Mesodermal cell (in vitro differentiated cells): ENCODE results near the gene RPL22.
A peak's percentile ranks its signal among the peaks of the same experiment; 100 is the strongest.

ENCODE experiments used
- H3K27ac ChIP-seq: 2 replicates; pipeline ENCODE4 v1.7.0; 2013; ENCODE audit warnings: mild to moderate bottlenecking, low read depth, low read length, moderate library complexity; ENCODE audit not compliant: severe bottlenecking
- H3K36me3 ChIP-seq: 2 replicates; pipeline ENCODE4 v1.7.1; 2013; ENCODE audit warnings: mild to moderate bottlenecking, low read length, moderate library complexity; ENCODE audit not compliant: control insufficient read depth, insufficient read depth
- H3K4me1 ChIP-seq: one replicate; pipeline ENCODE4 v1.7.1; 2013; ENCODE audit warnings: mild to moderate bottlenecking, low read length; ENCODE audit not compliant: insufficient read depth, control insufficient read depth, poor library complexity, severe bottlenecking
- H3K4me3 ChIP-seq: 2 replicates; pipeline ENCODE4 v1.7.0; 2013; ENCODE audit warnings: low read length, control low read depth, mild to moderate bottlenecking; ENCODE audit not compliant: insufficient read depth, poor library complexity, severe bottlenecking; ENCODE audit errors: extremely low read depth
- H3K9me3 ChIP-seq: 2 replicates; pipeline ENCODE4 v1.7.1; 2013; ENCODE audit warnings: mild to moderate bottlenecking, low read length, moderate library complexity; ENCODE audit not compliant: control insufficient read depth
- WGBS, 2 experiments: methylation state at CpG; one replicate each; pipeline ENCODE4 v1.1.5; 2013; ENCODE audit warnings: missing lambda C conversion rate in 2 of 2; ENCODE audit not compliant: insufficient coverage in 2 of 2; 5-methylcytosine and 5-hydroxymethylcytosine counted together

RPL22 gene

DNA sequence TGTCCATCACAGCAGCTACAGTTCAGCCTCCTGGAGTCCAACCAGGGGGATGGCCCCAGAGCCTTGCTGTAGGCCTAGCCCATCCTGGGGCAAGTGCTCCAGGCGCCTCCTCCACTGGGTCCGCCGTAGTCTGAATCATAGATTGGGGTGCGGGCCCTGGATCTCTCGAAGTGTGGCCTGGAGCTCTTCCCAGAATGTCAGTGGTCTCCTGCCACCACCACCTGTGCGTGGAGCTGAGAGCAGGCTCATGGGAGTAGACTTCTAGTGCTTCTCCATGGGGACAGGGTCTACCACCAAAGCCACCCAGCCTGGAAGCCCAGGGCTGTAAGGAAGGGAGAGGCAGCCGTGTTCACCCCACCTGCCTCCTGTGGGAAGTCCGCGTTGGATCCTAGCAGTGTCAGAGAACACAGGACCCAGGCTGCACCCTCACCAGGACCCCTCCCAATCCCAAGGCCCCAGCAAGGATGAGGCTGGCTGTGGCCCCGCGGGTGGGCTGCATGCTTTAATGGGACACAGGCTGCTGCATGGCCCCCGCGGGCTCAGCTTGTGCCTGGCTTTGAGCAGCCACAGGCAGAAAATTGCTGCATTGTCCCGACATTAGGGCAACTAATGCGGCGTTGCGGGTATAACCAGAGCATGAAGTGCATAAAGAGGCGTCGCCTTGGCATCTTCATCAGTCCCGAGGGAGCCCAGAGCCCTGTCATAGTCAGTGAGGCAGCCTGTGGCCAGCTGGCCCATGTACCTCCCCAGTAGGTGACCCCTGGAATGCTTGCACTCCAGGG, 43.8 kb upstream of the RPL22 start:
- Histone ChIP-seq H3K4me3 (no peak overlapping the region), H3K36me3 (no peaks in the 10 kb centered on the region), H3K27ac (no peak overlapping the region), H3K9me3 (no peaks in the 10 kb centered on the region), H3K4me1 (no peaks in the 10 kb centered on the region)
- WGBS, 2 experiments = 43 to 47% methylated on average over 19 to 20 of the region's 20 CpGs

DNA sequence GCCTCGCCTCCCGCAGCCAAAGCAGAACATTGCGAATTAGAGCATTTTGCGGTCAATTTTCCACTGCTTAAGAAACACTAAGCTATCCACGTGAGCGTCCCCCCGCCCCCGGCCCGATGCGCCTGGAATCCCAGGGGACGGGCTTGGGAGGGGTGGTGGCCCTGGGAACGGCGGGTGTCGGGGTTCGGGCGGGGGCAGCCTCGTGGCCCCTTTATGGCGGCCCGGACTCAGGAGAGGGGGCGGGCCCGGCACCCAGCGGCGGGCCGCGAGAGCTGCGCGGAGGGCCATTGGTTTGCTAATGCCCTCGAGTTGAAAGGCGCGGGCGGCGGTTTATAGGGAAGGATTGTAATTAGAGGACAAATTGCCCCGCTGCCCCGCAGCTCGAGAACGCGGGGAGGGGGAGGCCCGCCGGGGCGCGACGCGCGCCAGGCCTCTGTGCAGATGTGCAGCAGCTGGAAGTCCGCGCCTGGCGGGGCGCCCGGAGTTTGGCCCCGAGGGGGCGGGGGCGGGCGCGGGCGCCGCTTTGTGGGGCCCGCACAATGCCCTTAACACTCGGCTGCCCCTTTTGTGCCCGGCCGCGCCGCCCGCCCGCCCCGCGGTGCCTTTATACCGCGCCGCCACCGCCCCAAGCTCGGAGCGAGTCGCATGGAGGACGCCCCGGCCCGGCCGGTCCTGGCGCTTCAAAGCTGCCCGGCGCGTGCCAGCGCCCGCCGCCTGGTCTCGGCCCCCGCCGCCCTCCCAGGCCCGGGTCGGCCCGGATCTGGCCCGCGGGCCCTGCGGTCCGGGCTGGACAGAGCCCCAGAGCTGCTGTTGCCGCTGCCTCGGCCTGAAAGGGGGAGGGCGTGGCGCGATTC, 42.7 kb upstream of the RPL22 start:
- peak overlapping the region; percentile 8 for H3K4me3 ChIP-seq
- no peaks in the 10 kb centered on the region for H3K4me1 ChIP-seq
- no peaks in the 10 kb centered on the region for H3K9me3 ChIP-seq
- 1% methylated on average over 34 to 75 of the region's 99 CpGs for WGBS, 2 experiments
- no peaks in the 10 kb centered on the region for H3K36me3 ChIP-seq
- no peak overlapping the region for H3K27ac ChIP-seq

DNA sequence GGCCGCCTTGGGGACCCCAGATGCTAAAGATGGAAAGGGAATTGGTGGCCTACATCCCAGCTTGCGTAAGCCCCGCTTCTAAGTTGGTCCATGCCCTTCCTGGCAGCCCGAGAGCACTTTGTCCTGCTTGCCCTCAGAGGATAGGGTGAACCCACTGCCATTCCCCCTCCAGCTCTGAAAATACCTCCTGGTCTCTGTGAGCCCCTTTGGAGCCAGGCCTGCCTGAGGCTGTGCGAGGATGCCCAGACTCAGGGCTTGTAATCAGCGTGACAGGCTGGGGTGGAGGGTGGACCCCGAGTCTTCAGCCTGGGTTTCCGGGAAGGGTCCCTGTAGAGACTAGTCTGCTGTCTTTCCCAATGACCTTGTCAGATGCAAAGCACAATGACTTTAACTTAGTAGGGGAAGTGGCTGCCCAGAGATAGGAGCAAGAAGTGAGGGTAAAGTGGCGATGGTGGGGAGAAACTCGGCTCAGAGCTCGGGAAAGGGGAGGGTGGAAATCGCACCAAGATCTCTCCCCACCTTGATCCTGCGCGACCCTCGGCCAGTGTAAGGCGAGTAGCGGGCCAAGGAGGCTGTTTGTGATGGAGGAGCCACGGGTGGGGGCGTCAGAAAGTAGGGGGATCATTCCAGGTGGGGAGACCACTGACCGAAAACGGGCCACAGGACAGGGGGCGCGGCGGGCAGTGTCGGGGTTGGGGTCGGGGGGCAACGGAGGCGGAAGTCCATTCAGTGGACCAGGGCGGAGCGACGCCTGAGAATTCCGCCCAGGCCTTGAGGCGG, 41.9 kb upstream of the RPL22 start:
- no peaks in the 10 kb centered on the region for H3K36me3 ChIP-seq
- H3K9me3 ChIP-seq = no peaks in the 10 kb centered on the region
- no peak overlapping the region for H3K4me3 ChIP-seq
- H3K4me1 ChIP-seq = no peaks in the 10 kb centered on the region
- WGBS, 2 experiments = 20 to 22% methylated on average over 23 to 28 of the region's 33 CpGs
- H3K27ac ChIP-seq = no peak overlapping the region

DNA sequence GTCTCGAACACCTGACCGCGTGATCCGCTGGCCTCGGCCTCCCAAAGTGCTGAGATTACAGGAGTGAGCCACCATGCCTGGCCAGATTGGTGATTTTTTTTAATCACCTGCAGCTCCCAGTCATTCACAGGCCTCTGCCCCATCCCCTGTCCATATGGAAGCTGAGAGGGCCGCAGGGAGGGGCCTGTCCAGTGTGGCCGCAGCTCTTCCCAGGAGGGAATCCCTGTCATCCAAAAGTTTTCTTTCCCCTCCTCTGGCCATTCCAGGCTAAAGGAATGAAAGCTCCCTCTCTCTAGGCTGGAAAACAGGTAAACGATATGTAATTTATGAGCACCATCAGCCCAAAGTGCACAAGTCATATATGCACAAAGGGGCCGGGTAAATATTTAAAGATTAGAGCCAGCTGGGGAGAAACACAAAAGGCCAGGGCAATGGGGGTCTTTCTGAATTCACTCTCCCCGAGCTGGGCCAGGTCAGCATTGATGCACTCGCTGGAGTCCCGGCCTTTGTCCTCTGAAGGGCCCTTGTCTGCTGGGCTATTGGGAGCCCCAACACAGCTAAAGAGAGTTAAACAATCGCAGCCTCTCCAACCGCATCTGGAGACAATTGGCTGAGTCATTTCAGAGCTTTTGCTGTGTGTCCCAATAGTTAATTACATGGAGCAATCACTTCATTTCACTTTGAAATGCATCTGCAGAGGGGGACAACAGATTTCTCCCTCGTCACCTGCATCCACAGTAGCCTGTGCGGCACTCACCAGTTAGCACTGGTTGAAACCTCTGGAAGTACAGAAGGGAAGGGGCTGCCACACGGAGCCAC, 40.8 kb upstream of the RPL22 start:
- Histone ChIP-seq H3K27ac (no peak overlapping the region), H3K4me3 (no peak overlapping the region), H3K9me3 (no peaks in the 10 kb centered on the region), H3K4me1 (no peaks in the 10 kb centered on the region), H3K36me3 (no peaks in the 10 kb centered on the region)
- WGBS, 2 experiments = 25 to 34% methylated on average over 11 to 13 of the region's 17 CpGs

DNA sequence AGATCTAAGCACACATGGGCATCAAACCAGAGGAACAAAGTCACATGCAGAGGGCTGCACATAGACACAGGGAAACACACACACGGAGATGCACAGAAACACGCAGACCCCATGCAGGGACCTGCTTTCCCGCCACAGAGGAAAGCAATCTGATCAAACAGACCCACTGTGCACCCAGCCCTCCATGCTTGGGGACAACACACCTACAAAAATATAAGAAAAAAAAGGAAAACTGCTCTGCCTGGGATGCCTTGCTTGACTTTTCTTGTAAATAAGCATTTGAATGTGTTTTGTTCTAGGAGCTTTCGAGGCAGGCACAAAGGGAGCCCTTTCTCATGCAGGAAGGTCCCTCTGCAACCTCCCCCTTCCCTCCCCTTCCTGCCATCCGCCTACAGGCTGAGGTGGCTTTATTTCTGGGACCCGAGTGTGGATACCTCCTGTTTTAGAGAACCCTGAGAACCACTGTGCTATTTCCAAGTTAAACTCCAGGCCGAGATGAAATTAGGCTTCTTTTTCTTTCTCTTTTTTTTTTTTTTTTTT, 39.9 kb upstream of the RPL22 start:
- peaks cover 2% of the 10 kb centered on the region for H3K36me3 ChIP-seq
- no peak overlapping the region for H3K4me3 ChIP-seq
- WGBS, 2 experiments = 17 to 27% methylated on average over 4 to 5 of the region's 7 CpGs
- no peak overlapping the region for H3K27ac ChIP-seq
- H3K9me3 ChIP-seq = no peaks in the 10 kb centered on the region
- peaks cover 8% of the 10 kb centered on the region for H3K4me1 ChIP-seq

DNA sequence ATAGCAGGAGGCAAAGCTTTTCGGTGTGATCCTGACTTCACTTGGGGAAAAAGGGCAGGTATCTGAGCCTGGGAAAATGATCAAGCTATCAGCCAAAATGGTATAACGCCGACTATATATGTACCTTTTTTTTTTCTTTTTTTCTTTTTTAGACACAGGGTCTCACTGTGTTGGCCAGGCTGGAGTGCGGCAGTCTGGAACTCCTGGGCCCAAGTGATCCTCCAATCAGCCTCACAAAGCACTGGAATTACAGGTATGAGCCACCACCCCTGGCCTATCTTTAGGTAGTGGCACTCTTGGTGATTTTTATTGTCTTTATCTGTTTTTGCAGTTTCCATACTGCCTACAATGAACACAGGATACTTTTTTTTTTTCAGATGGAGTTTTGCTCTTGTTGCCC, 37.7 kb upstream of the RPL22 start:
- 96 to 100% methylated on average over 2 to 4 of the region's 4 CpGs for WGBS, 2 experiments

DNA sequence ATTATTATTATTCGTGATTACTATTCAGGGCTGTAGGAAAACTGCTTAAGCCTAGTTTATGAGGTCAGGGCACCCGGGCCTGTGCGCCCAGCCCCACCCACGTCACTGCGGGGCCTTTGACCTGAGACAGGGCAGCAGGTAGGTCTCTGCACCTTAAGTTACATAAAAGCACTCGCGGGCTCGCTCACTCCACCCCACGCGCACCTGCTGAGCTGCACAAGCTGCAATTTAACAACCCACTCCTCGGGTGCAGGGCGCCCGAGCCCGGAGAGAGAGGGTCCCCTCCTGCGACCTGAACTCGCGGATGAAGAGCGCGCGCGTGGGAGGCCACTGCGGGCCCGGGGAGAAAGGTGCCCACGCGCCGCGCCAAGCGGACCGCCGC, 35.9 kb upstream of the RPL22 start:
- Histone ChIP-seq H3K4me3 (peak overlapping the region; percentile 76), H3K36me3 (peaks cover 39% of the 10 kb centered on the region), H3K27ac (no peak overlapping the region), H3K4me1 (peaks cover 21% of the 10 kb centered on the region), H3K9me3 (no peaks in the 10 kb centered on the region)
- 0 to 1% methylated on average over 19 to 24 of the region's 30 CpGs for WGBS, 2 experiments

More for the DNA sequence above, 37.7 kb upstream of the RPL22 start:
- Histone ChIP-seq H3K36me3 (peaks cover 22% of the 10 kb centered on the region), H3K9me3 (no peaks in the 10 kb centered on the region), H3K27ac (no peak overlapping the region), H3K4me3 (no peak overlapping the region), H3K4me1 (peaks cover 21% of the 10 kb centered on the region)

DNA sequence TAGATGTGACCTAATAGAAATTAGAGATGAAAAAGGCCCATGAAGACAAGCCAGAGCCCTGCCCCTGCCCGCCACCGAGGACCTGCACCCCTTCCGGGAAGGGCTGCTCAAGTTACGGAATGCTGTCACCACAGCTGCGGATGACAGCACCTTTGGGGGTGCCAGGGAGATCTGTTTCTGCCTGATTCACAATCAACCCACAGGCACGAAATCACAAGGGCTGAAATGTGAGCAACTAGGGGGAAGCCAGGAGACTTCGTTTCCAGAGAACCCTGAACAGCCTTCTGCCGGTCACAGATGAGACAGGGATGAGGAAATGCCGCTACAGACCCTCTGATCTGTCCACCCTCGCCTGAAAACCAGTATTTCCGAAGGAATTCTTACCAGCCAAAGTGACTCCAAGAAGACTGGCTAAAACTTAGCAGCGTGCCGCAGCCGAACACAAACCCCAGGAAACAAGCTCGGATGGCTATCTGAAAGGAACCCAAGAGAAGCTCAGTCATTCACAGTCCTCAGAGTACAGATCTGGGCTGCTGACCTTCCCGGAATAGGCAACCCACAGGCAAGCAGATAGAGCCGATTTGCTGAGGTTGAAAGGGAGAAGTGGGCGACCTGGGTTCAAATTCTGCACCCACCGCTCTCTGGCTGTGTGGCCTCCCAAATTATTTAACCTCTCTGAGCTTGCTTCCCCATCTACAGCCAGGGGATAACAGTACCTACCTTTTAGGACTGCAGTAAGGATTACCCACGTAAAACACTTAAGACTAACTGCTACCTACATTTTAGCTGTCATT, 35.3 kb upstream of the RPL22 start:
- Histone ChIP-seq H3K36me3 (peaks cover 45% of the 10 kb centered on the region), H3K27ac (peak overlapping the region; percentile 41), H3K9me3 (no peaks in the 10 kb centered on the region), H3K4me3 (peak overlapping the region; percentile 76), H3K4me1 (peaks cover 21% of the 10 kb centered on the region)
- 41 to 58% methylated on average over 17 to 19 of the region's 20 CpGs for WGBS, 2 experiments

DNA sequence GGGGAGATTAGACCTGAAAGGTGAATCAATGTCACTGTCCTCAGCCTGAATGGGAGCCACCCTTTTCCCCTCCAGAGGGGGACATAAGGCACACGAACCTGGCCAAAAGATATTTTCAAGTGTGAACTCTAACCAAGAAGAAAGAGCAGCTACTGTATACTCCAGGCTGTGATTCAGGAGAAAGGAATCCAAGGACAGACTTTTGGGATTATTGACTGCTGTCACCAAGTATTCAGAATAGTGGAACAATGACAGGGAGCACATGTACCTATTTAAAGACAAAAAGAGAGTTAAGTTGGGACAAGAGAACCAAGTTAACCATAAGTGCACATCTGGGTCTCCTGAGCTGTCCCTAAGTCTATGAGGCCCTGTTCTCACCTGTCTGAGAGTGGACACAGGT, 34.0 kb upstream of the RPL22 start:
- Histone ChIP-seq H3K36me3 (peaks cover 58% of the 10 kb centered on the region), H3K4me3 (no peak overlapping the region), H3K27ac (no peak overlapping the region), H3K4me1 (peaks cover 21% of the 10 kb centered on the region), H3K9me3 (no peaks in the 10 kb centered on the region)
- 60 to 80% methylated on average over 1 of the region's 1 CpG for WGBS, 2 experiments
